Measurements from ENCODE around the gene CPNE5.

The CPNE5 gene

GRCh38 chr6:36760685-36761435 lies 78.4 kb downstream of the CPNE5 start:
- no peak for TF ChIP-seq CTCF (IDR thresholded peaks at IDR 0.05; ENCODE audit: poor library complexity, severe bottlenecking)
- Histone ChIP-seq H3K4me3 (ENCODE audit: severe bottlenecking) (no peak overlapping the region), H3K9me3 (ENCODE audit: severe bottlenecking) (no peaks in the 10 kb centered on the region), H3K27me3 (ENCODE audit: insufficient read depth, poor library complexity, severe bottlenecking) (no peaks in the 10 kb centered on the region), H3K4me1 (ENCODE audit: insufficient read depth, poor library complexity, severe bottlenecking) (peaks cover 3% of the 10 kb centered on the region), H3K27ac (ENCODE audit: poor library complexity, severe bottlenecking) (no peak overlapping the region), H3K36me3 (ENCODE audit: low read depth) (no peaks in the 10 kb centered on the region)
- DNase-seq (ENCODE audit: low spot score) = no peak
- no peak for ATAC-seq (ENCODE audit: low read depth)

- ATAC-seq (ENCODE audit: low read depth) = peak; percentile 87
- no peak overlapping the region for H3K4me3 ChIP-seq (ENCODE audit: severe bottlenecking)
- no peaks in the 10 kb centered on the region for H3K27me3 ChIP-seq (ENCODE audit: insufficient read depth, poor library complexity, severe bottlenecking)
- no peaks in the 10 kb centered on the region for H3K36me3 ChIP-seq (ENCODE audit: low read depth)
- no peak for DNase-seq (ENCODE audit: low spot score)
- peak; percentile 98 for TF ChIP-seq CTCF (IDR thresholded peaks at IDR 0.05; ENCODE audit: poor library complexity, severe bottlenecking)
- H3K4me1 ChIP-seq (ENCODE audit: insufficient read depth, poor library complexity, severe bottlenecking) = peaks cover 7% of the 10 kb centered on the region
- no peaks in the 10 kb centered on the region for H3K9me3 ChIP-seq (ENCODE audit: severe bottlenecking)
- H3K27ac ChIP-seq (ENCODE audit: poor library complexity, severe bottlenecking) = no peak overlapping the region
Observed at GRCh38 chr6:36759148-36759759, 80.0 kb downstream of the CPNE5 start.

DNA sequence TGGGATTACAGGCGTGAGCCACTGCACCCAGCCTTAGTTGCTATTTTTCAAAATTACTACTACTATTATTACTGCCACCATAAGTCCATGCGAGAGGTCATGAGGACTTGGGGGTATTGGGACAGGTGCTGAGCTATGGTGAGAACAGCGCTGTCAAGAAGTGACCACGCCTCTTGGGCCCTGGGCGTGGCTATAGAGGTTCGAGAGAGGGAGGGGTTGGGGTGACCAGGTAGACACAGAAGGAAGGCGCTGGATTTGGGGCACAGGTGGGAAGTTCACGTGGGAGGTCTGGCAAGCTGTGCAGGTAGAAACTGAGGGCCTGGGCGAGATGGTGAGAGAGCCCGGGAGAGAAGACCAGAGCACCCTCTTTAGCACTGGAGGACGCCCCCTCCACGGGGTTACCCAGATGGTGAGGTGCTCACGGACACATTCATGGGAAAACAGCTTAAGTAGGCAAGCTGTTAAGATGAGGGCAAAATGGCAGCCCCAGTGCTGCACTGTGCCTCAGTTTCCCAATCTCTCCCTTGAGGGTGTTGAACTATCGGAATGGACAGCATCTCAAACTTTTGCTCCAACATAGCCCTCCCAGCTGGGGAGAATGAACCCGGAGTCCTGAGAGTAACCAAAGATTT lies 80.6 kb downstream of the CPNE5 start:
- Histone ChIP-seq H3K27ac (ENCODE audit: poor library complexity, severe bottlenecking) (no peak overlapping the region), H3K4me1 (ENCODE audit: insufficient read depth, poor library complexity, severe bottlenecking) (peaks cover 7% of the 10 kb centered on the region), H3K36me3 (ENCODE audit: low read depth) (no peaks in the 10 kb centered on the region), H3K4me3 (ENCODE audit: severe bottlenecking) (no peak overlapping the region), H3K9me3 (ENCODE audit: severe bottlenecking) (no peaks in the 10 kb centered on the region), H3K27me3 (ENCODE audit: insufficient read depth, poor library complexity, severe bottlenecking) (no peaks in the 10 kb centered on the region)
- no peak for TF ChIP-seq CTCF (IDR thresholded peaks at IDR 0.05; ENCODE audit: poor library complexity, severe bottlenecking)
- ATAC-seq (ENCODE audit: low read depth) (no peak), DNase-seq (ENCODE audit: low spot score) (no peak)

DNA sequence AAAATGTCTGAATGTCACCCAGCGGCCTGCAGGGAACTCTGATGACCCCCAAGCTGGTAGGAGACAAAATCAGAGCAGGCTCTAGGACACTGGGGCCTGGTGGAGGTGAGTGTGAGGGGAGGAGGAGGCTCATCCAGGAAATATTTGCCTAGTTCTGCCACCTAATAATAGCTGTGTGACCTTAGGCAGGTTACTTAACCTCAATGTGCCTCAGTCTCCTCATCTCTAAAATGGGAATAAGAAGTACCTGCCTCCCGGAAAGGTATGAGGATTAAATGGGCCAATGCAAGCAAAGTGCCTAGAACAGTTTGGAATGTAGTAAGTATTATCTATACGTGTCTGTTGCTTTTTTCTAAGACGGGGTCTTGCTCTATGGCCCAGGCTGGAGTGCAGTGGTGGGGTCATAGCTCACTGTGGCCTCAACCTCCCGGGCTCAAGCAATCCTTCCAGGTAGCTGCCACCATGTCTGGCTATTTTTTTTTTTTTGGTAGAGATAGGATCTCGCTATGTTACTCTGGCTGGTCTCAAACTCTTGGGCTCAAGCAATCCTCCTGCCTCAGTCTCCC lies 81.2 kb downstream of the CPNE5 start:
- Histone ChIP-seq H3K36me3 (ENCODE audit: low read depth) (no peaks in the 10 kb centered on the region), H3K27me3 (ENCODE audit: insufficient read depth, poor library complexity, severe bottlenecking) (no peaks in the 10 kb centered on the region), H3K4me1 (ENCODE audit: insufficient read depth, poor library complexity, severe bottlenecking) (peaks cover 7% of the 10 kb centered on the region), H3K27ac (ENCODE audit: poor library complexity, severe bottlenecking) (no peak overlapping the region), H3K9me3 (ENCODE audit: severe bottlenecking) (no peaks in the 10 kb centered on the region), H3K4me3 (ENCODE audit: severe bottlenecking) (no peak overlapping the region)
- ATAC-seq (ENCODE audit: low read depth) (no peak), DNase-seq (ENCODE audit: low spot score) (no peak)
- no peak for TF ChIP-seq CTCF (IDR thresholded peaks at IDR 0.05; ENCODE audit: poor library complexity, severe bottlenecking)

Measured in RWPE2 (cell line).